GM23338 (cell line): ENCODE data around the gene ADGRG1.

Experiments used
- CREB1 ChIP-seq: fragments of 250-450 bp; sonication (Bioruptor Pico); IDR thresholded peaks from 2 replicates; pipeline ENCODE4 v1.5.0; 2020; ENCODE audit warnings: low read depth, mild to moderate bottlenecking, moderate library complexity
- EZH2 ChIP-seq: fragments of 200-600 bp; sonication (generic); IDR thresholded peaks from one replicate; pipeline ENCODE4 v1.8.0; 2017; ENCODE audit warnings: antibody characterized with exemption, mild to moderate bottlenecking, low read depth; ENCODE audit not compliant: unreplicated experiment
- EZH2phosphoT487 ChIP-seq: fragments of 200-600 bp; sonication (generic); IDR thresholded peaks from one replicate; pipeline ENCODE4 v1.8.1; 2018; ENCODE audit warnings: antibody characterized with exemption; ENCODE audit not compliant: unreplicated experiment
- JUNB ChIP-seq: IDR thresholded peaks from one replicate; pipeline ENCODE4 v1.6.1; 2016; ENCODE audit warnings: antibody characterized with exemption; ENCODE audit not compliant: unreplicated experiment
- POLR2AphosphoS5 ChIP-seq: IDR thresholded peaks from 2 replicates; pipeline ENCODE4 v1.6.1; 2016; ENCODE audit warnings: antibody characterized with exemption, low read depth
- REST ChIP-seq: IDR thresholded peaks from one replicate; pipeline ENCODE4 v1.6.1; 2018; ENCODE audit warnings: antibody characterized with exemption; ENCODE audit not compliant: unreplicated experiment
- ZNF331 ChIP-seq: fragments of 250-450 bp; sonication (Bioruptor Pico); IDR thresholded peaks from 2 replicates; pipeline ENCODE4 v1.5.0; 2020; ENCODE audit warnings: low read depth, mild to moderate bottlenecking, moderate library complexity
- ZNF462 ChIP-seq: fragments of 250-450 bp; sonication (Bioruptor Pico); IDR thresholded peaks from 2 replicates; pipeline ENCODE4 v1.5.0; 2020; ENCODE audit warnings: mild to moderate bottlenecking, moderate library complexity
- TF ChIP-seq, protein P1 (sequence below), 2 experiments: fragments of 200-600 bp in 1 of 2; sonication (generic) in 1 of 2; conservative IDR thresholded peaks; 2 replicates each; pipeline versions ENCODE4 v1.5.1 to v1.6.1; 2016 to 2017; ENCODE audit warnings: antibody characterized with exemption in 2 of 2, low read depth in 2 of 2, mild to moderate bottlenecking in 2 of 2, moderate library complexity in 1 of 2

DNA sequence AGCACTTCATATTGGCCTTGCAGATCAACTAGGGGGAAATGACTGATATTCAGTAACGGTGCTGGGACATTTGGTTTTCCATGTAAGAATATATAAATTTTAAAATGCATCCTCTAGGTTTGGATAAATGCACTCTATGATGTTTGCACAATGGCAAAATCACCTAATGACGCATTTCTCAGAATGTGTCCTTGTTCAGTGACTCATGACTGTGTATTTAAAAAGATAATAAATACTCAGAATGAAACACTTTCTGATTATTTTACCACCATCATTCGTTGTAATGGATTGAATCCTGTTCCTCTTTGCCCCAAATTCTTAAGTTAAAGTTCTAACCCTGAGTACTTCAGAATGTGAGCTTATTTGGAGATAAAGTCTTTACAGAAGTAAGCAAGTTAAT is 17.2 kb upstream of the ADGRG1 start:
- TF ChIP-seq, protein P1, sequence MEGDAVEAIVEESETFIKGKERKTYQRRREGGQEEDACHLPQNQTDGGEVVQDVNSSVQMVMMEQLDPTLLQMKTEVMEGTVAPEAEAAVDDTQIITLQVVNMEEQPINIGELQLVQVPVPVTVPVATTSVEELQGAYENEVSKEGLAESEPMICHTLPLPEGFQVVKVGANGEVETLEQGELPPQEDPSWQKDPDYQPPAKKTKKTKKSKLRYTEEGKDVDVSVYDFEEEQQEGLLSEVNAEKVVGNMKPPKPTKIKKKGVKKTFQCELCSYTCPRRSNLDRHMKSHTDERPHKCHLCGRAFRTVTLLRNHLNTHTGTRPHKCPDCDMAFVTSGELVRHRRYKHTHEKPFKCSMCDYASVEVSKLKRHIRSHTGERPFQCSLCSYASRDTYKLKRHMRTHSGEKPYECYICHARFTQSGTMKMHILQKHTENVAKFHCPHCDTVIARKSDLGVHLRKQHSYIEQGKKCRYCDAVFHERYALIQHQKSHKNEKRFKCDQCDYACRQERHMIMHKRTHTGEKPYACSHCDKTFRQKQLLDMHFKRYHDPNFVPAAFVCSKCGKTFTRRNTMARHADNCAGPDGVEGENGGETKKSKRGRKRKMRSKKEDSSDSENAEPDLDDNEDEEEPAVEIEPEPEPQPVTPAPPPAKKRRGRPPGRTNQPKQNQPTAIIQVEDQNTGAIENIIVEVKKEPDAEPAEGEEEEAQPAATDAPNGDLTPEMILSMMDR (conservative IDR thresholded peaks at IDR 0.05; ENCODE audit: low read depth in 2 of 2): no peak
- TF ChIP-seq EZH2 (no peak), ZNF462 (CRISPR knock-in tag) (no peak), POLR2AphosphoS5 (no peak), JUNB (no peak), CREB1 (CRISPR knock-in tag) (no peak), REST (no peak), ZNF331 (no peak), EZH2phosphoT487 (no peak)
